Epithelial cell of esophagus (primary cell): ENCODE data around the gene ADCK1.
"Not testable (repeated sequence)": the region's sequence is repeated elsewhere in the genome, so short reads cannot be mapped to it uniquely, and the experiment has no call there.

ENCODE experiments used
- DNase-seq: peaks from one replicate; pipeline ENCODE4 v3.0.0; 2010; ENCODE audit warnings: low read depth
- H3K4me3 ChIP-seq: 2 replicates; pipeline ENCODE4 v1.5.1; 2011; ENCODE audit warnings: mild to moderate bottlenecking, low read length, control low read depth
- TF ChIP-seq, protein P1 (sequence below): IDR thresholded peaks from 2 replicates; pipeline ENCODE4 v1.5.1; 2011; ENCODE audit warnings: low read depth, mild to moderate bottlenecking, low read length, control low read depth, inconsistent platforms; ENCODE audit not compliant: insufficient read depth; ENCODE audit errors: missing control alignments

ADCK1 gene

DNA sequence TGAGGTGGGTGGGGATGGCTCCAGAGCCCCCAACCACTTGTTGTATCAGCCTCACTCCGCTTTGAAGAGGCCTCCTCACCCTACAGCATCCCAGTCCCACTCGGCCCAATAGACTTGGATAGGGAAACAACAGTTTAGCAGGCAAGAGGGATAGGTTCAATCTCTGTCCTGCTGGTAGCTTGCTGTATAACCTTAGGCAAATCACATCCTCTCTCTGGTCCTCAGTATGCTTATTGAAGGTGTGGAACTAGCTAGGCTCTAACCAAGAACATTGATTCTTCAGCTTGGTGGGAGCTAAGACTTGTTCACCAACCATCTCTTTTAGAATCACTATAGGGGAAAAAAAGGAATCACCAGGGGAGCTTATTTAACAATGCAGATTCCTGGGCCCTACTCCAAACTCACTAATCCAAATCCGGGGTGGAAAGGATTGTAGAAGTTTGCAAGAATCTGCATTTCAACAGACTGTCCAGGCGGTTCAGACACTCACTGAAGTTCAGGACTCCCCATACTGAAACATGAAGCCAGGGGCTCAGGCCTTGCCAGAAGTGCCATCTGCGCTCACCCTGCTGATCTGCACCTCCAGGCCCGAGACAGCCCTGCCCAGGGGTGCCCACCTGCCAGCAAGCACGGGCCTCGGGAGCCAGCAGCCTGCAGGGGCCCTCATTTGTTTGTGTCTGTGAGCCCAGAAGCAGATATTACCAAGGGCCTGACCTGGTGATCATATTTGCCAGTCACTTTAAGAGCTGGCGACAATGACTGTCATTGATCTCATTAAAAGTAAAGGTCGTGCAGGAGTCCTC is 113.0 kb downstream of the ADCK1 start:
- no peak for DNase-seq
- H3K4me3 ChIP-seq = no peak overlapping the region
- TF ChIP-seq, protein P1, sequence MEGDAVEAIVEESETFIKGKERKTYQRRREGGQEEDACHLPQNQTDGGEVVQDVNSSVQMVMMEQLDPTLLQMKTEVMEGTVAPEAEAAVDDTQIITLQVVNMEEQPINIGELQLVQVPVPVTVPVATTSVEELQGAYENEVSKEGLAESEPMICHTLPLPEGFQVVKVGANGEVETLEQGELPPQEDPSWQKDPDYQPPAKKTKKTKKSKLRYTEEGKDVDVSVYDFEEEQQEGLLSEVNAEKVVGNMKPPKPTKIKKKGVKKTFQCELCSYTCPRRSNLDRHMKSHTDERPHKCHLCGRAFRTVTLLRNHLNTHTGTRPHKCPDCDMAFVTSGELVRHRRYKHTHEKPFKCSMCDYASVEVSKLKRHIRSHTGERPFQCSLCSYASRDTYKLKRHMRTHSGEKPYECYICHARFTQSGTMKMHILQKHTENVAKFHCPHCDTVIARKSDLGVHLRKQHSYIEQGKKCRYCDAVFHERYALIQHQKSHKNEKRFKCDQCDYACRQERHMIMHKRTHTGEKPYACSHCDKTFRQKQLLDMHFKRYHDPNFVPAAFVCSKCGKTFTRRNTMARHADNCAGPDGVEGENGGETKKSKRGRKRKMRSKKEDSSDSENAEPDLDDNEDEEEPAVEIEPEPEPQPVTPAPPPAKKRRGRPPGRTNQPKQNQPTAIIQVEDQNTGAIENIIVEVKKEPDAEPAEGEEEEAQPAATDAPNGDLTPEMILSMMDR = no peak

GRCh38 chr14:77914073-77914721 is 114.3 kb downstream of the ADCK1 start:
- DNase-seq = no peak
- H3K4me3 ChIP-seq = no peak overlapping the region
- TF ChIP-seq, protein P1 = no peak

- not testable (repeated sequence) for DNase-seq, H3K4me3 ChIP-seq
These were observed 115.5 kb downstream of the ADCK1 start for GRCh38 chr14:77915390-77915789.

- no peak overlapping the region for H3K4me3 ChIP-seq
These were observed 117.7 kb downstream of the ADCK1 start for GRCh38 chr14:77917491-77918201.

DNA sequence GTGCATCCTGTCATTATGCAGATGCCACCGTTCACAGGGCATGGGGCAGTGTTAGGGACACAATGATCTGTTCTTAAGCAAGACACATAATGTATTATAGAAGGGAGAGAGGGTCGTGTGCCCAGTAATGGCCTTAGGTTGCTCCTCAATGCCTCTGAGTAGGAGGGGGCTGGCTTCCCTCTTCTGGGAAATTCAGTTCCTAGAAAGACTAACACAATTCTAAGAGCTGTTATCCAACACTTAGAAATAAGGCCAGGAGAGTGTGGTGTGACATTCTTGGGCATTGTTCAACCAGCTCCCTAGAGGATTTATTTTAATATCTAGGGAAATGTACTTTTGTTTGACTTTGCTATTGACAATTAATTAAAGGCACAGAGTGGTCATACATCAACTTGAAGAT is 118.5 kb downstream of the ADCK1 start:
- no peak for DNase-seq
- H3K4me3 ChIP-seq = no peak overlapping the region
- TF ChIP-seq, protein P1 = no peak

More at GRCh38 chr14:77917491-77918201, 117.7 kb downstream of the ADCK1 start:
- TF ChIP-seq, protein P1 = no peak
- DNase-seq = no peak

DNA sequence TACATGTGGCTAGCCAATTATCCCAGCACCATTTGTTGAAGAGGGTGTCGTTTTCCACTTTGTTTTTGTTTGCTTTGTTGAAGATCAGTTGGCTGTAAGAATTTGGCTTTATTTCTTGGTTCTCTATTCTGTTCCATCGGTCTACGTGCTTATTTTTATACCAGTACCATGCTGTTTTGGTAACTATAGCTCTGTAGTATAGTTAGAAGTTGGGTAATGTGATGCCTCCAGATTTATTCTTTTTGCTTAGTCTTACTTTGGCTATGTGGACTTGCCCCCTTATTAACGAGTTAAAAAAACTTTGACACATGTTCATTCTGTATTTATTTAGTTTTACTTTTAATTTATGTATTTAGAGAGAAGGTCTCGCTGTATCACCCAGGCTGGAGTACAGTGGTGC is 120.4 kb downstream of the ADCK1 start:
- DNase-seq = no peak
- TF ChIP-seq, protein P1 = no peak
- H3K4me3 ChIP-seq = no peak overlapping the region

DNA sequence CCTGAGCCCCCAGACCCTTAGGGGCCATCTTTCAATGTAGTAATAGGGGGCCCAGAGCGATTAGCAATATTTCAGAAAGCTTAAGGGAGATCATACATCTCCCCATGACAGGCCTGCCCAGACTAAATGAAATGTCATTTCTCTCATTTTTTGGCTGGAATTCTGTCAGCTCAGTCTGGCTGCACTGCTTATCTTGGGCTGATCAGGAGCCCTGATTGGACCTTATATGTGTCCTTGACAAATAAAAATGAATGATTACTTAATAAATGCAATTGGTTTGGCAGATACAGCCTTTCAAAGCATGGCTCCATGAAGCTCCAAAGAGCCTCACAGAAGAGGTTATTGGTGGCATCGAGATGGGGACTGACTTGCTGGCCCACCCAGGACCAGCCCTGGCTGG is 121.9 kb downstream of the ADCK1 start:
- TF ChIP-seq, protein P1 = no peak
- H3K4me3 ChIP-seq = no peak overlapping the region

More for the DNA sequence above, 121.9 kb downstream of the ADCK1 start:
- DNase-seq = no peak
